ENCODE data around the gene MTMR12. TPM values are rescaled to one million over a fixed set of nuclear protein-coding genes. Genes with fewer than 3 reads are reported as not detected.

Gene MTMR12
- total and polyA plus RNA-seq, 2 of the 8 experiments (the other 6 are each of a cell fraction or from before 2014, with no cell fraction given): 19.1 to 59.3 TPM

GRCh38 chr5:32261198-32261597 lies 51.5 kb downstream of the MTMR12 start:
- Histone ChIP-seq H3K4me2 (ENCODE audit: insufficient read depth in 1 of 2, low read depth in 2 of 2, low read length in 2 of 2) (no peak overlapping the region), H3K56ac (replicated peaks; ENCODE audit: insufficient read length, low read depth, low read length) (no peak overlapping the region), H2AK5ac (ENCODE audit: low read depth, low read length) (no peak overlapping the region), H4K20me1 (replicated peaks in 1 of 2; ENCODE audit: control insufficient read depth in 1 of 2, insufficient read depth in 2 of 2, low read length in 2 of 2) (peaks cover 0 to 2% of the 10 kb centered on the region in 2 experiments), H4K91ac (replicated peaks; ENCODE audit: insufficient read length, low read length) (no peak overlapping the region), H2BK12ac (ENCODE audit: low read depth, low read length) (no peak overlapping the region), H3K79me2 (ENCODE audit: control insufficient read depth in 1 of 2, insufficient read depth in 2 of 2, low read length in 2 of 2) (no peaks in the 10 kb centered on the region), H3K4me1 (replicated peaks in 1 of 4; ENCODE audit: control insufficient read depth in 3 of 4, insufficient read depth in 4 of 4, low read length in 3 of 4) (no peaks in the 10 kb centered on the region), H2BK120ac (replicated peaks; ENCODE audit: low read depth, low read length) (no peak overlapping the region), H3K27me3 (replicated peaks in 1 of 4; ENCODE audit: control insufficient read depth in 3 of 4, extremely low read depth in 1 of 4, insufficient read depth in 3 of 4, low read length in 3 of 4) (no peaks in the 10 kb centered on the region), H2AFZ (ENCODE audit: low read length) (no peak overlapping the region), H3K79me1 (ENCODE audit: low read depth, low read length) (no peaks in the 10 kb centered on the region), H3K23ac (ENCODE audit: insufficient read length) (no peak overlapping the region), H4K5ac (ENCODE audit: insufficient read length, low read depth, low read length) (no peak overlapping the region), H3K4ac (replicated peaks; ENCODE audit: insufficient read length, low read depth, low read length) (no peak overlapping the region), H2BK5ac (ENCODE audit: low read depth, low read length) (no peak overlapping the region), H3K4me3 (ENCODE audit: extremely low read depth in 1 of 4, insufficient read depth in 2 of 4, low read depth in 3 of 4, low read length in 4 of 4) (no peak overlapping the region), H3K9me3 (ENCODE audit: insufficient read depth in 2 of 2, low read depth in 1 of 2, low read length in 1 of 2) (no peaks in the 10 kb centered on the region), H3K18ac (ENCODE audit: extremely low read depth, low read length) (no peak overlapping the region), H3K27ac (ENCODE audit: low read depth, low read length) (no peak overlapping the region), H4K8ac (ENCODE audit: extremely low read depth, insufficient read depth, low read length) (no peak overlapping the region), H3K9ac (replicated peaks in 1 of 4; ENCODE audit: extremely low read depth in 1 of 4, low read depth in 3 of 4, low read length in 3 of 4) (no peak overlapping the region), H3K14ac (ENCODE audit: insufficient read length) (no peak overlapping the region), H3K36me3 (ENCODE audit: control insufficient read depth in 2 of 4, insufficient read depth in 4 of 4, low read length in 3 of 4) (peaks cover 12 to 68% (median 49%) of the 10 kb centered on the region in 4 experiments; a peak in 7 of 8 replicates), H3K23me2 (ENCODE audit: low read depth, low read length) (no peaks in the 10 kb centered on the region), H2BK20ac (ENCODE audit: low read length) (no peak overlapping the region), H2BK15ac (ENCODE audit: low read length) (no peak overlapping the region)
- WGBS, 2 experiments (ENCODE audit: extremely low coverage in 1 of 2, insufficient coverage in 1 of 2, insufficient read length in 1 of 2, insufficient replicate concordance in 2 of 2, low coverage in 1 of 2, low lambda C conversion rate in 2 of 2, missing lambda C conversion rate in 1 of 2): 92% methylated on average over 2 of the region's 2 CpGs; no CpG with 5 or more reads in 1 of the 2 experiments
- no peak for DNase-seq (ENCODE audit: low read depth in 1 of 2, low spot score in 2 of 2)
- ChIA-PET CTCF (ENCODE audit: partially characterized antibody) (interaction anchor here (0.6 to 1.7 kb wide), 6 partner anchors 17 to 184 kb away, joined by 3 to 4 read pairs (median 3); no protein-coding TSS in a partner anchor), POLR2A (ENCODE audit: partially characterized antibody) (interaction anchor here (0.7 to 1.3 kb wide), 2 partner anchors 19 to 90 kb away, joined by 3 to 4 read pairs; no protein-coding TSS in a partner anchor)
- no peak for FAIRE-seq
- TF ChIP-seq ATF3 (IDR thresholded peaks at IDR 0.05; ENCODE audit: insufficient read depth, low read depth, low read length) (no peak), RAD21 (IDR thresholded peaks at IDR 0.05 in 1 of 2, conservative IDR thresholded peaks at IDR 0.05 in 1 of 2; ENCODE audit: low read depth in 2 of 2, low read length in 2 of 2) (no peak), YY1 (IDR thresholded peaks at IDR 0.05; ENCODE audit: low read depth, low read length) (no peak), SP1 (IDR thresholded peaks at IDR 0.05; ENCODE audit: low read depth, low read length) (no peak), PHF8 (conservative IDR thresholded peaks at IDR 0.05; ENCODE audit: low read depth, low read length) (no peak), SUZ12 (IDR thresholded peaks at IDR 0.05; ENCODE audit: low read length) (no peak), CREB1 (IDR thresholded peaks at IDR 0.05) (no peak), FOSL1 (IDR thresholded peaks at IDR 0.05; ENCODE audit: insufficient read depth, low read depth, low read length) (no peak), TAF1 (IDR thresholded peaks at IDR 0.05; ENCODE audit: low read depth, low read length) (no peak), POLR2A (IDR thresholded peaks at IDR 0.05; ENCODE audit: control extremely low read depth in 1 of 2, low read depth in 2 of 2, low read length in 2 of 2) (no peak), ATF2 (IDR thresholded peaks at IDR 0.05; ENCODE audit: low read length) (no peak), HDAC6 (IDR thresholded peaks at IDR 0.05; ENCODE audit: low read depth, low read length) (no peak)

Measured in H1 (cell line).